Measurements from ENCODE around the gene HPCAL1.

Gene HPCAL1

GRCh38 chr2:10338270-10339188, 35.8 kb downstream of the HPCAL1 start:
- no peak for DNase-seq

- no peak for DNase-seq
Observed at GRCh38 chr2:10339647-10340592, 37.2 kb downstream of the HPCAL1 start.

GRCh38 chr2:10340593-10340975, 37.9 kb downstream of the HPCAL1 start:
- no peak for DNase-seq

GRCh38 chr2:10341193-10341592, 38.5 kb downstream of the HPCAL1 start:
- DNase-seq, result no peak

GRCh38 chr2:10342245-10342951, 39.7 kb downstream of the HPCAL1 start:
- no peak for DNase-seq

GRCh38 chr2:10343191-10343590, 40.5 kb downstream of the HPCAL1 start:
- no peak for DNase-seq

- DNase-seq, result no peak
Observed at GRCh38 chr2:10343658-10344057, 41.0 kb downstream of the HPCAL1 start.

GRCh38 chr2:10344105-10345066, 41.7 kb downstream of the HPCAL1 start:
- no peak for DNase-seq

GRCh38 chr2:10345126-10345525, 42.4 kb downstream of the HPCAL1 start:
- no peak for DNase-seq

GRCh38 chr2:10345813-10346212, 43.1 kb downstream of the HPCAL1 start:
- no peak for DNase-seq

- DNase-seq, result no peak
Observed at GRCh38 chr2:10346929-10347561, 44.3 kb downstream of the HPCAL1 start.

GRCh38 chr2:10347562-10347948, 44.9 kb downstream of the HPCAL1 start:
- DNase-seq, result no peak

GRCh38 chr2:10348891-10349290, 46.2 kb downstream of the HPCAL1 start:
- no peak for DNase-seq

- DNase-seq, result no peak
Observed at GRCh38 chr2:10350761-10351160, 48.1 kb downstream of the HPCAL1 start.

- no peak for DNase-seq
Observed at GRCh38 chr2:10352361-10352760, 49.7 kb downstream of the HPCAL1 start.

GRCh38 chr2:10352972-10353371, 50.3 kb downstream of the HPCAL1 start:
- no peak for DNase-seq

- no peak for DNase-seq
Observed at GRCh38 chr2:10353931-10354330, 51.2 kb downstream of the HPCAL1 start.

GRCh38 chr2:10354399-10354798, 51.7 kb downstream of the HPCAL1 start:
- DNase-seq, result no peak

- no peak for DNase-seq
Observed at GRCh38 chr2:10355471-10356438, 53.1 kb downstream of the HPCAL1 start.

GRCh38 chr2:10356439-10356811, 53.7 kb downstream of the HPCAL1 start:
- DNase-seq, result no peak
